Measurements from ENCODE around the gene DLGAP1. TPM values are rescaled to one million over a fixed set of nuclear protein-coding genes. Genes with fewer than 3 reads are reported as not detected.

Gene DLGAP1
- total and polyA plus RNA-seq, 4 donors = 0.06 to 1.2 (median 0.17) TPM; not detected in 1

- TF ChIP-seq MAX (IDR thresholded peaks at IDR 0.05) = no peak
- TF ChIP-seq NR2F2 (IDR thresholded peaks at IDR 0.05) = no peak
- TF ChIP-seq RXRA (IDR thresholded peaks at IDR 0.05) = no peak
- no peak for TF ChIP-seq CTCF (IDR thresholded peaks at IDR 0.05; ENCODE audit: low read depth, low read length, missing input control)
- TF ChIP-seq HNF4A (conservative IDR thresholded peaks at IDR 0.05) = no peak
- no peak for TF ChIP-seq FOXA1 (IDR thresholded peaks at IDR 0.05)
- Histone ChIP-seq H3K4me1 (ENCODE audit: control insufficient read depth in 4 of 4, insufficient read depth in 4 of 4, low read length in 3 of 4) (peaks cover 0 to 27% (median 12%) of the 10 kb centered on the region in 4 donors), H3K27ac (ENCODE audit: low read depth in 1 of 2, low read length in 2 of 2) (no peak overlapping the region), H3K36me3 (ENCODE audit: control insufficient read depth in 4 of 4, insufficient read depth in 3 of 4, low read depth in 1 of 4, low read length in 3 of 4) (no peaks in the 10 kb centered on the region), H3K4me3 (ENCODE audit: low read depth in 1 of 3, low read length in 3 of 3) (no peak overlapping the region), H3K9ac (ENCODE audit: low read depth in 1 of 2, low read length in 2 of 2) (no peak overlapping the region), H3K9me3 (ENCODE audit: control insufficient read depth in 4 of 4, low read length in 3 of 4) (no peaks in the 10 kb centered on the region), H3K27me3 (ENCODE audit: control insufficient read depth in 4 of 4, insufficient read depth in 4 of 4, low read length in 3 of 4) (no peaks in the 10 kb centered on the region)
- WGBS = 14% methylated on average over 1 of the region's 1 CpG
- DNase-seq (ENCODE audit: low spot score) = no peak
Observed at GRCh38 chr18:3491981-3492555, 963.0 kb downstream of the DLGAP1 start.

- H3K27me3 ChIP-seq (ENCODE audit: control insufficient read depth in 4 of 4, insufficient read depth in 4 of 4, low read length in 3 of 4) = no peaks in the 10 kb centered on the region
- DNase-seq (ENCODE audit: low spot score) = no peak
- H3K4me3 ChIP-seq (ENCODE audit: low read depth in 1 of 3, low read length in 3 of 3) = no peak overlapping the region
- no peak overlapping the region for H3K27ac ChIP-seq (ENCODE audit: low read depth in 1 of 2, low read length in 2 of 2)
- H3K9ac ChIP-seq (ENCODE audit: low read depth in 1 of 2, low read length in 2 of 2) = no peak overlapping the region
- TF ChIP-seq CTCF (IDR thresholded peaks at IDR 0.05; ENCODE audit: low read depth, low read length, missing input control) (no peak), ZBTB33 (IDR thresholded peaks at IDR 0.05) (no peak), HNF4A (conservative IDR thresholded peaks at IDR 0.05) (no peak), RAD21 (IDR thresholded peaks at IDR 0.05) (no peak), JUND (IDR thresholded peaks at IDR 0.05) (no peak), RXRA (IDR thresholded peaks at IDR 0.05) (no peak), YY1 (IDR thresholded peaks at IDR 0.05) (no peak), EGR1 (IDR thresholded peaks at IDR 0.05; ENCODE audit: low read depth in 2 of 2) (no peak)
- peaks cover 0 to 24% (median 12%) of the 10 kb centered on the region in 4 donors for H3K4me1 ChIP-seq (ENCODE audit: control insufficient read depth in 4 of 4, insufficient read depth in 4 of 4, low read length in 3 of 4)
- H3K36me3 ChIP-seq (ENCODE audit: control insufficient read depth in 4 of 4, insufficient read depth in 3 of 4, low read depth in 1 of 4, low read length in 3 of 4) = no peaks in the 10 kb centered on the region
- no peaks in the 10 kb centered on the region for H3K9me3 ChIP-seq (ENCODE audit: control insufficient read depth in 4 of 4, low read length in 3 of 4)
- WGBS = 95% methylated on average over 6 of the region's 6 CpGs
Observed at GRCh38 chr18:3489462-3489861, 965.6 kb downstream of the DLGAP1 start.

GRCh38 chr18:3486512-3486911 lies 968.6 kb downstream of the DLGAP1 start:
- no peaks in the 10 kb centered on the region for H3K27me3 ChIP-seq (ENCODE audit: control insufficient read depth in 4 of 4, insufficient read depth in 4 of 4, low read length in 3 of 4)
- no peaks in the 10 kb centered on the region for H3K36me3 ChIP-seq (ENCODE audit: control insufficient read depth in 4 of 4, insufficient read depth in 3 of 4, low read depth in 1 of 4, low read length in 3 of 4)
- no peaks in the 10 kb centered on the region for H3K4me1 ChIP-seq (ENCODE audit: control insufficient read depth in 4 of 4, insufficient read depth in 4 of 4, low read length in 3 of 4)
- no peak for DNase-seq (ENCODE audit: low spot score)
- WGBS = 81% methylated on average over 7 of the region's 7 CpGs
- no peak overlapping the region for H3K4me3 ChIP-seq (ENCODE audit: low read depth in 1 of 3, low read length in 3 of 3)
- H3K27ac ChIP-seq (ENCODE audit: low read depth in 1 of 2, low read length in 2 of 2) = no peak overlapping the region
- H3K9me3 ChIP-seq (ENCODE audit: control insufficient read depth in 4 of 4, low read length in 3 of 4) = no peaks in the 10 kb centered on the region
- no peak overlapping the region for H3K9ac ChIP-seq (ENCODE audit: low read depth in 1 of 2, low read length in 2 of 2)
- TF ChIP-seq HNF4A (conservative IDR thresholded peaks at IDR 0.05) (no peak), JUND (IDR thresholded peaks at IDR 0.05) (no peak), MAX (IDR thresholded peaks at IDR 0.05) (no peak), REST (IDR thresholded peaks at IDR 0.05) (no peak), CTCF (IDR thresholded peaks at IDR 0.05; ENCODE audit: low read depth, low read length, missing input control) (no peak), NR2F2 (IDR thresholded peaks at IDR 0.05) (no peak), EGR1 (IDR thresholded peaks at IDR 0.05; ENCODE audit: low read depth in 2 of 2) (no peak)

Data from liver (tissue), 9 donors.